Loucy (cell line): ENCODE measurements around the gene PRSS57.
A peak's percentile ranks its signal among the peaks of the same experiment; 100 is the strongest.

ENCODE experiments used
- H2AFZ ChIP-seq: fragments of 200-600 bp; sonication (generic); 2 replicates; pipeline ENCODE4 v1.6.0; 2016; ENCODE audit warnings: antibody characterized with exemption, mild to moderate bottlenecking, low read length, moderate library complexity
- H3F3A ChIP-seq: fragments of 200-600 bp; 2 replicates; pipeline ENCODE4 v1.6.0; 2016; ENCODE audit warnings: antibody characterized with exemption, low read depth, mild to moderate bottlenecking
- H3K27me3 ChIP-seq: fragments of 200-600 bp; sonication (generic); 2 replicates; pipeline ENCODE4 v1.6.1; 2014; ENCODE audit warnings: low read length, mild to moderate bottlenecking; ENCODE audit not compliant: insufficient read depth, poor library complexity, severe bottlenecking
- H3K36me3 ChIP-seq: fragments of 200-600 bp; sonication (generic); 2 replicates; pipeline ENCODE4 v1.6.1; 2016; ENCODE audit warnings: low read length; ENCODE audit not compliant: insufficient read depth
- H3K4me1 ChIP-seq: fragments of 200-600 bp; sonication (generic); 2 replicates; pipeline ENCODE4 v1.5.1; 2014; ENCODE audit warnings: low read length, mild to moderate bottlenecking; ENCODE audit not compliant: insufficient read depth, poor library complexity, severe bottlenecking
- H3K4me2 ChIP-seq: fragments of 200-600 bp; sonication (generic); 2 replicates; pipeline ENCODE4 v1.6.0; 2014; ENCODE audit warnings: antibody characterized with exemption, low read length, low read depth, mild to moderate bottlenecking; ENCODE audit not compliant: poor library complexity, severe bottlenecking
- H3K4me3 ChIP-seq: fragments of 200-600 bp; sonication (generic); 2 replicates; pipeline ENCODE4 v1.5.1; 2014; ENCODE audit warnings: low read length, mild to moderate bottlenecking, mixed read lengths; ENCODE audit not compliant: poor library complexity, severe bottlenecking
- H3K79me2 ChIP-seq: fragments of 200-600 bp; sonication (generic); 2 replicates; pipeline ENCODE4 v1.6.1; 2014; ENCODE audit warnings: low read length; ENCODE audit not compliant: insufficient read depth
- H3K9ac ChIP-seq: fragments of 200-600 bp; sonication (generic); 2 replicates; pipeline ENCODE4 v1.6.0; 2014; ENCODE audit warnings: mild to moderate bottlenecking, low read depth, low read length, moderate library complexity; ENCODE audit not compliant: poor library complexity, severe bottlenecking
- H3K9me2 ChIP-seq: fragments of 200-600 bp; sonication (generic); replicated peaks from 2 replicates; pipeline ENCODE4 v1.6.1; 2016; ENCODE audit warnings: low read depth, low read length, mixed read lengths
- H3K9me3 ChIP-seq: fragments of 200-600 bp; sonication (generic); 2 replicates; pipeline ENCODE4 v1.6.1; 2014; ENCODE audit warnings: mild to moderate bottlenecking, antibody characterized with exemption, low read length, low read depth; ENCODE audit not compliant: insufficient read depth
- H4K20me1 ChIP-seq: fragments of 200-600 bp; sonication (generic); 2 replicates; pipeline ENCODE4 v1.6.0; 2014; ENCODE audit warnings: antibody characterized with exemption, low read length, mild to moderate bottlenecking; ENCODE audit not compliant: insufficient read depth, poor library complexity, severe bottlenecking
- EZH2phosphoT487 ChIP-seq: fragments of 200-600 bp; IDR thresholded peaks from 2 replicates; pipeline ENCODE4 v1.6.1; 2018; ENCODE audit warnings: antibody characterized with exemption, mild to moderate bottlenecking, moderate library complexity, borderline replicate concordance
- TF ChIP-seq, protein P1 (sequence below): fragments of 200-600 bp; sonication (generic); conservative IDR thresholded peaks from 2 replicates; pipeline ENCODE4 v1.5.1; 2014; ENCODE audit warnings: mild to moderate bottlenecking, antibody characterized with exemption, low read length

The PRSS57 gene

DNA sequence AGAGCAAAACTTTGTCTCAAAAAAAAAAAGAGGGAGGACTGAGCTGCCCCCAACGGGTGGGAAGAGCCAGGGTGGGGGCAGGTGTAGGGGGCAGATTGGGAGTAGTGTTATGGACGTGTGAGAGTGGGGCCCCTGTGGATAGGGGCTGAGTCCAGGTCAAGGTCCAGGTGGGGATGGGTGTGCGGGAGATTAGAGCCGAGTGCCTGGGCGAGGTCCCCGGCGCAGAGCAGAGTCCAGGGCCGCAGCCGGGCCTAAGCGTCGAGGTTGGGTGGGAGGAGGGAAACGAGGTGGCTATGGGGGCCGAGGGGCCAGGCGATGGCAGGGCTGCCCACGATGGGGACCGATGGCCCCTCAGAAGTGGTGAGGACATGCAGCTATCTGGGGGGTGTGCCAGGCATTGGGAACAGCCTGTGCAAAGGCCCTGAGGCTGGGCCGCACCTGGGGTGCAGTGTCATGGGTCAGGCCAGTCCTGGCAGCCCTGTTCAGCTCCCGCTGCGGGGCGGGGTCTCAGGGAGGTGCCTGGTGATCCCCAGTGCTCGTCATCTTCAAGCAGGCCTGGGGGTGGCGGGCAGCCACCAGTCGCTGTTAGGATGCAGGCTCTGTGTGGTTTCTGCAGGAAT is 43.4 kb upstream of the PRSS57 start:
- H3K36me3 ChIP-seq, result no peaks in the 10 kb centered on the region
- no peaks in the 10 kb centered on the region for H4K20me1 ChIP-seq
- no peak overlapping the region for H3K4me3 ChIP-seq
- no peaks in the 10 kb centered on the region for H3K9me3 ChIP-seq
- no peaks in the 10 kb centered on the region for H3K79me2 ChIP-seq
- no peaks in the 10 kb centered on the region for H3K27me3 ChIP-seq
- no peak overlapping the region for H3K9ac ChIP-seq
- H3F3A ChIP-seq, result no peaks in the 10 kb centered on the region
- H3K4me2 ChIP-seq, result no peak overlapping the region
- H3K4me1 ChIP-seq, result no peaks in the 10 kb centered on the region
- TF ChIP-seq, protein P1, sequence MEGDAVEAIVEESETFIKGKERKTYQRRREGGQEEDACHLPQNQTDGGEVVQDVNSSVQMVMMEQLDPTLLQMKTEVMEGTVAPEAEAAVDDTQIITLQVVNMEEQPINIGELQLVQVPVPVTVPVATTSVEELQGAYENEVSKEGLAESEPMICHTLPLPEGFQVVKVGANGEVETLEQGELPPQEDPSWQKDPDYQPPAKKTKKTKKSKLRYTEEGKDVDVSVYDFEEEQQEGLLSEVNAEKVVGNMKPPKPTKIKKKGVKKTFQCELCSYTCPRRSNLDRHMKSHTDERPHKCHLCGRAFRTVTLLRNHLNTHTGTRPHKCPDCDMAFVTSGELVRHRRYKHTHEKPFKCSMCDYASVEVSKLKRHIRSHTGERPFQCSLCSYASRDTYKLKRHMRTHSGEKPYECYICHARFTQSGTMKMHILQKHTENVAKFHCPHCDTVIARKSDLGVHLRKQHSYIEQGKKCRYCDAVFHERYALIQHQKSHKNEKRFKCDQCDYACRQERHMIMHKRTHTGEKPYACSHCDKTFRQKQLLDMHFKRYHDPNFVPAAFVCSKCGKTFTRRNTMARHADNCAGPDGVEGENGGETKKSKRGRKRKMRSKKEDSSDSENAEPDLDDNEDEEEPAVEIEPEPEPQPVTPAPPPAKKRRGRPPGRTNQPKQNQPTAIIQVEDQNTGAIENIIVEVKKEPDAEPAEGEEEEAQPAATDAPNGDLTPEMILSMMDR, result no peak
- TF ChIP-seq EZH2phosphoT487, result no peak
- H2AFZ ChIP-seq, result no peak overlapping the region
- H3K9me2 ChIP-seq, result no peaks in the 10 kb centered on the region

DNA sequence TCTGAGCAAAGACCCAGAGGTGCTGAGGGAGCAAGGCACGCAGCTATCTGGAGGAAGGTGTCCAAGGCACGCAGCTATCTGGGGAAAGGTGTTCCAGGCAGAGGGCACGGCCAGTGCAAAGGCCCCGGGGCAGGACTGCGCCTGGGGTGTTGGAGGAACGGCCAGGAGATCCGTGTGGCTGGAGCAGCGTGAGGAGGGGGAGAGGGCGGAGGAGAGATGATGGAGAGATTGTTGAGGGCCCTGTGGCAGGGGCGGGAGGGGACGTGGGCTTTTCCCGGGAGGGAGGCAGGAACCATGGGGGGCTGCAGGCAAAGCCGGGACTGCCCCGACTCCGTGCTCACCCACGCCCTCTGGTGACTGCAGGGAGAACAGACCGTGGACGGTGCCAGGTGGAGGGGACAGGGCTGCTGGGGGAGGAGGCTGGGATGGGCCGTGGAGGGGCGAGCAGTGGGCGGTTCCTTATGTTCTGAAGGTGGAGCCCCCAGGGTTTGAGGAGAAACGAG is 42.4 kb upstream of the PRSS57 start:
- no peaks in the 10 kb centered on the region for H4K20me1 ChIP-seq
- H3K9ac ChIP-seq, result no peak overlapping the region
- H2AFZ ChIP-seq, result no peak overlapping the region
- no peaks in the 10 kb centered on the region for H3K27me3 ChIP-seq
- H3K9me2 ChIP-seq, result no peaks in the 10 kb centered on the region
- H3K36me3 ChIP-seq, result no peaks in the 10 kb centered on the region
- H3K4me1 ChIP-seq, result peaks cover 1% of the 10 kb centered on the region
- no peak overlapping the region for H3K4me2 ChIP-seq
- H3K4me3 ChIP-seq, result no peak overlapping the region
- H3F3A ChIP-seq, result no peaks in the 10 kb centered on the region
- H3K9me3 ChIP-seq, result no peaks in the 10 kb centered on the region
- no peaks in the 10 kb centered on the region for H3K79me2 ChIP-seq
- no peak for TF ChIP-seq EZH2phosphoT487
- TF ChIP-seq, protein P1, result peak; percentile 66

DNA sequence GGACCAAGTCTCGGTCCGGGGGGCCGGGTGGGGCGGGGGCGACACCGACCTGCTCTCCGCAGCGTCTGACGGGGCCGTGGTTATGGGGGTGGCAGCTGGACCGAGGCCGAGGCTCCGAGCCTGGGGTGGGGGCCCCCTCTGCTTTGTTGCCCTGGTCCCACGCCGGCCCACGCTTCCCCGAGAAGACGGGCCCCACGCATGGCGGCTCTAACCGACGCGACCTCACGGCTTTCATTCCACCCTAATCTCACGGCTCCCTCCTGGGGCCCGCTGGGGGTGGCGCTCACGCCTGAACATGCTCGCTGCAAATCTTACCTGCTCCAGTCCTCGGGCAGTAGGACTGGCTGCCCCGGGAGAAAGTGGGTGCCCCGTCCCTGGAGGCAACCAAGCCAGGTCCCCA is 40.9 kb upstream of the PRSS57 start:
- Histone ChIP-seq H3K9me3 (no peaks in the 10 kb centered on the region), H3K36me3 (no peaks in the 10 kb centered on the region), H3K79me2 (no peaks in the 10 kb centered on the region), H3K9me2 (no peaks in the 10 kb centered on the region), H3K4me1 (peaks cover 3% of the 10 kb centered on the region), H3K9ac (no peak overlapping the region), H2AFZ (no peak overlapping the region), H3K4me2 (no peak overlapping the region), H3F3A (no peaks in the 10 kb centered on the region), H3K27me3 (no peaks in the 10 kb centered on the region), H4K20me1 (no peaks in the 10 kb centered on the region), H3K4me3 (no peak overlapping the region)
- TF ChIP-seq, protein P1, result no peak
- no peak for TF ChIP-seq EZH2phosphoT487
